PC-3 (cell line): ENCODE data around the gene MYB. TPM values are rescaled to one million over a fixed set of nuclear protein-coding genes. Genes with fewer than 3 reads are reported as not detected.

Experiments
- ATAC-seq: fragments of 200-7000 bp; cut with Tn5 transposase; 2 replicates; pipeline ENCODE4 v1.9.1; 2020; ENCODE audit warnings: mild to moderate bottlenecking, moderate library complexity
- BruUV-seq: library from RNA; stranded (reverse); fragments of 400-500 nt; replicated peaks from 2 replicates; lab custom pipeline; 2021; lab: Mats Ljungman, UMichigan
- CTCF ChIA-PET: fragments of 300-600 bp; sonication (Branson Sonifier 250); formaldehyde crosslinking; loops from one replicate; lab custom pipeline; 2022; ENCODE audit warnings: antibody characterized with exemption; lab: Charles Lee
- POLR2A ChIA-PET: fragments of 300-600 bp; sonication (Branson Sonifier 250); formaldehyde crosslinking; loops from one replicate; lab custom pipeline; 2022; ENCODE audit warnings: antibody characterized with exemption; ENCODE audit not compliant: unreplicated experiment; lab: Charles Lee
- DNase-seq: peaks from one replicate; pipeline ENCODE4 v3.0.0-alpha.2; 2015
- H2AFZ ChIP-seq: fragments of 300-600 bp; sonication (generic); 2 replicates; pipeline ENCODE4 v1.6.0; 2016; ENCODE audit warnings: antibody characterized with exemption, low read length
- H3F3A ChIP-seq: fragments of 300-600 bp; sonication (generic); one replicate; pipeline ENCODE4 v1.6.0; 2017; ENCODE audit warnings: antibody characterized with exemption, low read length, control low read depth, mild to moderate bottlenecking; ENCODE audit not compliant: unreplicated experiment
- H3K27ac ChIP-seq: fragments of 300-600 bp; sonication (generic); 2 replicates; pipeline ENCODE4 v1.5.1; 2016; ENCODE audit warnings: mild to moderate bottlenecking, low read length
- H3K27me3 ChIP-seq: fragments of 300-600 bp; sonication (generic); 2 replicates; pipeline ENCODE4 v1.6.1; 2016; ENCODE audit warnings: low read length, mixed read lengths
- H3K36me3 ChIP-seq: fragments of 300-600 bp; sonication (generic); 2 replicates; pipeline ENCODE4 v1.6.1; 2016; ENCODE audit warnings: low read depth, mixed run types, low read length, mixed read lengths
- H3K4me1 ChIP-seq: fragments of 300-600 bp; sonication (generic); 2 replicates; pipeline ENCODE4 v1.5.1; 2016; ENCODE audit warnings: low read length; ENCODE audit not compliant: insufficient read depth
- H3K4me2 ChIP-seq: fragments of 300-600 bp; sonication (generic); 2 replicates; pipeline ENCODE4 v1.6.0; 2016; ENCODE audit warnings: low read length
- H3K4me3 ChIP-seq: fragments of 300-600 bp; sonication (generic); 2 replicates; pipeline ENCODE4 v1.5.1; 2016; ENCODE audit warnings: mild to moderate bottlenecking, low read length, mixed read lengths
- H3K79me2 ChIP-seq: fragments of 300-600 bp; sonication (generic); 2 replicates; pipeline ENCODE4 v1.6.1; 2017; ENCODE audit warnings: low read length, mixed read lengths
- H3K9ac ChIP-seq: fragments of 300-600 bp; sonication (generic); 2 replicates; pipeline ENCODE4 v1.6.0; 2016; ENCODE audit warnings: mild to moderate bottlenecking, low read length
- H3K9me2 ChIP-seq: fragments of 300-600 bp; sonication (generic); replicated peaks from 2 replicates; pipeline ENCODE4 v1.6.1; 2016; ENCODE audit warnings: mixed run types, low read length, mixed read lengths
- H3K9me3 ChIP-seq: fragments of 300-600 bp; sonication (generic); 2 replicates; pipeline ENCODE4 v1.6.1; 2016; ENCODE audit warnings: low read length, mixed read lengths
- H4K20me1 ChIP-seq: fragments of 300-600 bp; sonication (generic); 2 replicates; pipeline ENCODE4 v1.6.1; 2016; ENCODE audit warnings: low read length, mixed read lengths
- CTCF ChIP-seq: fragments of 300-600 bp; sonication (generic); conservative IDR thresholded peaks from 2 replicates; pipeline ENCODE4 v1.5.1; 2017; ENCODE audit warnings: antibody characterized with exemption, low read depth, mild to moderate bottlenecking, low read length
- EZH2 ChIP-seq: fragments of 300-600 bp; sonication (generic); IDR thresholded peaks from one replicate; pipeline ENCODE4 v1.6.1; 2017; ENCODE audit warnings: antibody characterized with exemption, mild to moderate bottlenecking, low read length; ENCODE audit not compliant: unreplicated experiment
- EZH2phosphoT487 ChIP-seq: fragments of 300-600 bp; sonication (generic); IDR thresholded peaks from 2 replicates; pipeline ENCODE4 v1.6.1; 2018; ENCODE audit warnings: mild to moderate bottlenecking, antibody characterized with exemption, low read length, borderline replicate concordance
- intact Hi-C: fragments of 100-400 bp; cut with micrococcal nuclease; formaldehyde crosslinking; loops from 2 replicates; pipeline ENCODE4 v1.9.0; 2023
- total RNA-seq: library from RNA; depleted of rRNA; stranded (reverse); fragments of >200 nt; gene quantifications from 2 replicates; pipeline ENCODE4 v1.2.3, GENCODE V29; 2014

Gene MYB
- total RNA-seq, 1 experiment from 2014 or later: 4.4 TPM

DNA sequence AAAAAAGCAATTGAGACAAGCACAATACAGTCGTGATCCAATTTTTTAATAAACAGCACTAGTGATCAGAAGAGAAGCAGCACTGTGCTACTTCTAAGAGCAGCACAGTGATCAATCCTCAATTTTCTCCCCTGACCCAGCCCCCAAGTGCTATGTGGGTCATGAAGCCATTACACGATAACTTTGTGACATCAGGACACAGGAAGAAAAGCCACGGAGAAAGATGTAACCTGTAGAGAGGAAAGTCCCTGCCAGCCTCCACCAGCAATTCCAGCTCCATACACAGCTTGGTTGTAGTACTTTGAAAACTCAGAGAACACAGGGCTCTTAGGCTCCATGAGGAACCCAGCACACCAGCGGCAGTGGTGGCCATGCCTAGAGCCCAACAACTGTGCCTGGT is 45.3 kb upstream of the MYB start:
- no peaks in the 10 kb centered on the region for H3K9me3 ChIP-seq
- no peaks in the 10 kb centered on the region; the same call in 1 of the 2 replicates for H3K27me3 ChIP-seq
- no peaks in the 10 kb centered on the region for H4K20me1 ChIP-seq
- H3K27ac ChIP-seq: no peak overlapping the region
- intact Hi-C loops: no loop called here
- no peak overlapping the region for H3K9ac ChIP-seq
- no peak overlapping the region for H3K4me3 ChIP-seq
- ChIA-PET POLR2A (no interaction called here), CTCF (no interaction called here)
- no peaks in the 10 kb centered on the region for H3F3A ChIP-seq
- no peak overlapping the region for H3K4me2 ChIP-seq
- no peak overlapping the region for H2AFZ ChIP-seq
- H3K36me3 ChIP-seq: no peaks in the 10 kb centered on the region
- no peak for ATAC-seq
- no peaks in the 10 kb centered on the region for H3K4me1 ChIP-seq
- H3K79me2 ChIP-seq: no peaks in the 10 kb centered on the region
- no peak for TF ChIP-seq EZH2phosphoT487
- no TSS peak for BruUV-seq
- DNase-seq: no peak
- no peaks in the 10 kb centered on the region for H3K9me2 ChIP-seq

GRCh38 chr6:135137826-135138225 is 43.3 kb upstream of the MYB start:
- no peak overlapping the region for H3K27ac ChIP-seq
- intact Hi-C loops: no loop called here
- no peaks in the 10 kb centered on the region for H3K4me1 ChIP-seq
- DNase-seq: no peak
- ATAC-seq: no peak
- no peaks in the 10 kb centered on the region for H3K9me2 ChIP-seq
- no peak overlapping the region for H3K9ac ChIP-seq
- H3K79me2 ChIP-seq: no peaks in the 10 kb centered on the region
- ChIA-PET POLR2A (no interaction called here), CTCF (no interaction called here)
- H3F3A ChIP-seq: no peaks in the 10 kb centered on the region
- H2AFZ ChIP-seq: no peak overlapping the region
- H3K4me3 ChIP-seq: no peak overlapping the region
- no peaks in the 10 kb centered on the region for H4K20me1 ChIP-seq
- no peaks in the 10 kb centered on the region for H3K36me3 ChIP-seq
- TF ChIP-seq EZH2phosphoT487: no peak
- no peak for TF ChIP-seq EZH2
- TF ChIP-seq CTCF: no peak
- H3K9me3 ChIP-seq: no peaks in the 10 kb centered on the region
- H3K27me3 ChIP-seq: no peaks in the 10 kb centered on the region; the same call in 1 of the 2 replicates
- no peak overlapping the region for H3K4me2 ChIP-seq
- no TSS peak for BruUV-seq

- intact Hi-C loops: no loop called here
- POLR2A ChIA-PET: no interaction called here
- H3F3A ChIP-seq: no peaks in the 10 kb centered on the region
- 0 out of 2 replicates have a peak, but pooled peaks cover 3% of the 10 kb centered on the region for H3K4me1 ChIP-seq
- CTCF ChIA-PET: no interaction called here
- H2AFZ ChIP-seq: no peak overlapping the region
- H3K9me2 ChIP-seq: no peaks in the 10 kb centered on the region
- H4K20me1 ChIP-seq: no peaks in the 10 kb centered on the region
- H3K27me3 ChIP-seq: no peaks in the 10 kb centered on the region; the same call in 1 of the 2 replicates
- BruUV-seq: no TSS peak
- H3K9me3 ChIP-seq: no peaks in the 10 kb centered on the region
- no peaks in the 10 kb centered on the region for H3K79me2 ChIP-seq
- H3K9ac ChIP-seq: no peak overlapping the region
- TF ChIP-seq EZH2phosphoT487: no peak
- no peak for TF ChIP-seq CTCF
- TF ChIP-seq EZH2: no peak
- ATAC-seq (no peak), DNase-seq (no peak)
- no peaks in the 10 kb centered on the region for H3K36me3 ChIP-seq
- no peak overlapping the region for H3K27ac ChIP-seq
- H3K4me2 ChIP-seq: no peak overlapping the region
- no peak overlapping the region for H3K4me3 ChIP-seq
Observed at GRCh38 chr6:135141182-135141581, 39.9 kb upstream of the MYB start.
